Transverse colon (tissue), 4 donors: ENCODE measurements around the gene C2orf78. TPM values are rescaled to one million over a fixed set of nuclear protein-coding genes. Genes with fewer than 3 reads are reported as not detected.

Experiments used
- DNase-seq: peaks from one replicate; pipeline ENCODE4 v3.0.0-alpha.2; 2019
- H3K27ac ChIP-seq, 4 donors: fragments of 200-600 bp; sonication (generic); 2 replicates each; pipeline ENCODE4 v1.5.1; 2016 to 2018; ENCODE audit warnings: inconsistent platforms in 4 of 4
- H3K27me3 ChIP-seq: fragments of 200-600 bp; sonication (generic); 2 replicates; pipeline ENCODE4 v1.5.1; 2017; ENCODE audit warnings: inconsistent platforms
- H3K36me3 ChIP-seq, 4 donors: fragments of 200-600 bp; sonication (generic); 2 replicates each; pipeline ENCODE4 v1.5.1; 2017 to 2019; ENCODE audit warnings: inconsistent platforms in 4 of 4
- H3K4me1 ChIP-seq, 4 donors: fragments of 200-600 bp; sonication (generic); 2 replicates each; pipeline ENCODE4 v1.5.1; 2017 to 2020; ENCODE audit warnings: inconsistent platforms in 4 of 4
- H3K4me3 ChIP-seq, 4 donors: fragments of 200-600 bp; sonication (generic); 1 replicate in 1 of 4; 2 replicates in 3 of 4; pipeline versions ENCODE4 v1.5.1 to v1.6.1; 2017 to 2019; ENCODE audit warnings: inconsistent platforms in 4 of 4
- H3K9me3 ChIP-seq, 2 donors: fragments of 200-600 bp; sonication (generic); 2 replicates each; pipeline ENCODE4 v1.5.1; 2017 to 2019; ENCODE audit warnings: inconsistent platforms in 2 of 2
- EP300 ChIP-seq: sonication (generic); formaldehyde crosslinking; IDR thresholded peaks from one replicate; pipeline ENCODE4 v1.6.1; 2017; ENCODE audit warnings: antibody characterized with exemption, low read depth
- POLR2A ChIP-seq: fragments of 450-650 bp; IDR thresholded peaks from one replicate; pipeline ENCODE4 v1.6.1; 2016; ENCODE audit warnings: antibody characterized with exemption, mild to moderate bottlenecking, moderate library complexity
- POLR2AphosphoS5 ChIP-seq, 3 donors: sonication (generic); formaldehyde crosslinking; IDR thresholded peaks; one replicate each; pipeline ENCODE4 v1.6.1; 2016; ENCODE audit warnings: antibody characterized with exemption in 3 of 3
- WGBS, 2 donors: methylation state at CpG; one replicate each; pipeline ENCODE4 v1.1.5; 2018; ENCODE audit warnings: low coverage in 1 of 2; 5-methylcytosine and 5-hydroxymethylcytosine counted together
- in situ Hi-C, 4 donors: fragments of 200-750 bp; cut with MboI; loops; one replicate each; pipeline versions ENCODE4 v1.15.0 to v1.15.1; 2017; ENCODE audit warnings: low sequenced_read_pairs in 3 of 4, low pct_ligation_motif_present in 1 of 4, low pct_unique_long_range_greater_than_20kb in 1 of 4
- intact Hi-C: fragments of 100-400 bp; cut with DNase I; formaldehyde crosslinking; loops from one replicate; pipeline ENCODE4 v1.15.1; 2023; ENCODE audit warnings: low total_unique reads
- total RNA-seq, 4 donors: library from RNA; depleted of rRNA; stranded (reverse); fragments of >200 nt; gene quantifications; one replicate each; pipeline ENCODE4 v1.1.0, GENCODE V29; 2016
- TF ChIP-seq, protein P1 (sequence below), 5 experiments: fragments of 200-600 bp in 3 of 5; fragments of 450-650 bp in 2 of 5; sonication (generic) in 3 of 5; IDR thresholded peaks; 1 replicate in 2 of 5; 2 replicates in 3 of 5; pipeline ENCODE4 v1.5.1; 2016 to 2017; ENCODE audit warnings: antibody characterized with exemption in 5 of 5, inconsistent platforms in 3 of 5, mild to moderate bottlenecking in 2 of 5, moderate library complexity in 1 of 5

C2orf78 gene
- total RNA-seq, 4 donors from 2014 or later = not detected

DNA sequence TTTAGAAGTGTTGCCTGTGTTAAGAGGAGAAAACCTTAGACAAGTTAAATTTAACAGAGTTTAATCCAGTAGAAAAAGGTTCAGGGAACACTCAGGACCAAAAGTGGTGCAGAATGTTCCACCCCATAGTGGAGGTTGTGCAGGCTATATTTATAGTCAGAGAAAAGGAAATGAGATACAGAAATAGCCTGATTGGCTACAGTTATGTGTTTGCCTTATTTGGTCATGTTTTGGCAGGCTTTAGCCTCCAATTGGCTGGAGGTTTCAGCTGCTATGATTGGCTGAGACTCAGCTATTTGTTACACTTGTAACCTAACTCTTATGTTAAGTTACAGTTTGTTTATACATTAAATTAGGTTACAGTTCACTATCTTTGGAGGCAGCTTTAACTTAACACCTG lies 48.9 kb downstream of the C2orf78 start:
- Histone ChIP-seq H3K9me3 (no peaks in the 10 kb centered on the region), H3K27ac (peak overlapping the region; percentile 40 to 95 (median 56)), H3K36me3 (peaks cover 0 to 20% (median 0%) of the 10 kb centered on the region in 4 donors), H3K27me3 (no peaks in the 10 kb centered on the region), H3K4me3 (no peak overlapping the region), H3K4me1 (peaks cover 4 to 42% (median 15%) of the 10 kb centered on the region in 4 donors)
- TF ChIP-seq, protein P1, sequence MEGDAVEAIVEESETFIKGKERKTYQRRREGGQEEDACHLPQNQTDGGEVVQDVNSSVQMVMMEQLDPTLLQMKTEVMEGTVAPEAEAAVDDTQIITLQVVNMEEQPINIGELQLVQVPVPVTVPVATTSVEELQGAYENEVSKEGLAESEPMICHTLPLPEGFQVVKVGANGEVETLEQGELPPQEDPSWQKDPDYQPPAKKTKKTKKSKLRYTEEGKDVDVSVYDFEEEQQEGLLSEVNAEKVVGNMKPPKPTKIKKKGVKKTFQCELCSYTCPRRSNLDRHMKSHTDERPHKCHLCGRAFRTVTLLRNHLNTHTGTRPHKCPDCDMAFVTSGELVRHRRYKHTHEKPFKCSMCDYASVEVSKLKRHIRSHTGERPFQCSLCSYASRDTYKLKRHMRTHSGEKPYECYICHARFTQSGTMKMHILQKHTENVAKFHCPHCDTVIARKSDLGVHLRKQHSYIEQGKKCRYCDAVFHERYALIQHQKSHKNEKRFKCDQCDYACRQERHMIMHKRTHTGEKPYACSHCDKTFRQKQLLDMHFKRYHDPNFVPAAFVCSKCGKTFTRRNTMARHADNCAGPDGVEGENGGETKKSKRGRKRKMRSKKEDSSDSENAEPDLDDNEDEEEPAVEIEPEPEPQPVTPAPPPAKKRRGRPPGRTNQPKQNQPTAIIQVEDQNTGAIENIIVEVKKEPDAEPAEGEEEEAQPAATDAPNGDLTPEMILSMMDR (IDR thresholded peaks at IDR 0.05) = no peak
- TF ChIP-seq POLR2AphosphoS5 (IDR thresholded peaks at IDR 0.05) (peak; percentile 5 to 46 (median 22)), POLR2A (peak; percentile 42), EP300 (peak; percentile 45)
- DNase-seq = no peak
- in situ Hi-C loops (loop anchor here in 3 of 4 donors (25.0 kb wide), 2 partner anchors 154 to 304 kb away; partner anchors contain the start of genes BOLA3 (in 2 of the 3) and TET3 (in 1 of the 3)), intact Hi-C loops (loop anchor here (10.0 kb wide), 1 partner anchor 62 kb away; the partner anchor contains the start of gene ACTG2)

DNA sequence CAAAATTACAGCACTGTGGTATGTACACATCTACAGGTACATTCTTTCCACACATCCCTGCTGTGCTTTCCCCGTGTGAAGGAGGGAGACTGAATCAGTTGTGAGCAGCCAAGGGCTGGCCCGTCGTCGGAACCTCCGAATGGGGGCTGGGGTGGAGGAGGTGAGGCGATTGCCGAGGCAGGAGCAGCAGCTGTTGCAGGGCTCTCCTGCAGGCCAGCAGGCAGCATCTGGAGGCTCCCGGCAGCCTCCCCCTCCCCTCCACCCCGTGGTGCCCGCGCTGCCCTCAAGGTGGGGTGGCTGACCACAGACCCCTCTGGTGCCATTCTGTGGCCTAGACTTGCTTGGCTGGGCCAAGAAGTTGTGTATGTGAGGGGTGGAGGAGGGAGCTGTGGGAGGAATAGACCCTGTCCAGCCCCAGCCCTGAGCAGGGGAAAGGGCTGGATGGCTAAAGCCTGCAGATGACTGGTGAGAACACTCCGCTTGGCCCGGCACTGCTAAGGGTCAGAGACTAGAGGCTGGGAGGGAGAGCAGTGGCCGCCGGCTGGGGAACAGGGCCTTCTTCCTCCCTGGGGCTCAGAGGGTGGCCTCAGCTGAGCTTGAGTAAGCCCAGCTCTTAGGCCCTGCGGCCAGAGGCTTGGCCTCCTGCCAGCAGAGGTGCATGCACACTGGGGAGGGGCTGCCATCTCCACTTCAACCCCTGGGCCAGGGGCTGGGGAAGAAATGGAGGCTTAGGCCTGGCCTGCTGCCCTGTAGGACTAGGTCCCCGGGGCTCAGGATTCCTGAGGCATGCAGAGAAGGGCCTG lies 52.4 kb downstream of the C2orf78 start:
- Histone ChIP-seq H3K4me1 (peaks cover under 1 to 43% (median 12%) of the 10 kb centered on the region in 4 donors), H3K36me3 (peaks cover 0 to 19% (median 0%) of the 10 kb centered on the region in 4 donors), H3K27me3 (no peaks in the 10 kb centered on the region), H3K27ac (peak overlapping the region; percentile 63 to 95 (median 81)), H3K4me3 (no peak overlapping the region), H3K9me3 (no peaks in the 10 kb centered on the region)
- TF ChIP-seq POLR2AphosphoS5 (IDR thresholded peaks at IDR 0.05) (no peak), POLR2A (no peak), EP300 (no peak)
- TF ChIP-seq, protein P1 (IDR thresholded peaks at IDR 0.05) = no peak
- in situ Hi-C loops = loop anchor here in 3 of 4 donors (25.0 kb wide), 2 partner anchors 151 to 301 kb away; partner anchors contain the start of genes BOLA3 (in 2 of the 3) and TET3 (in 1 of the 3)
- WGBS, 2 donors = 86 to 100% methylated on average over 1 to 17 of the region's 17 CpGs
- DNase-seq = no peak
- intact Hi-C loops = loop anchor here (10.0 kb wide), 1 partner anchor 58 kb away; the partner anchor contains the start of gene ACTG2

DNA sequence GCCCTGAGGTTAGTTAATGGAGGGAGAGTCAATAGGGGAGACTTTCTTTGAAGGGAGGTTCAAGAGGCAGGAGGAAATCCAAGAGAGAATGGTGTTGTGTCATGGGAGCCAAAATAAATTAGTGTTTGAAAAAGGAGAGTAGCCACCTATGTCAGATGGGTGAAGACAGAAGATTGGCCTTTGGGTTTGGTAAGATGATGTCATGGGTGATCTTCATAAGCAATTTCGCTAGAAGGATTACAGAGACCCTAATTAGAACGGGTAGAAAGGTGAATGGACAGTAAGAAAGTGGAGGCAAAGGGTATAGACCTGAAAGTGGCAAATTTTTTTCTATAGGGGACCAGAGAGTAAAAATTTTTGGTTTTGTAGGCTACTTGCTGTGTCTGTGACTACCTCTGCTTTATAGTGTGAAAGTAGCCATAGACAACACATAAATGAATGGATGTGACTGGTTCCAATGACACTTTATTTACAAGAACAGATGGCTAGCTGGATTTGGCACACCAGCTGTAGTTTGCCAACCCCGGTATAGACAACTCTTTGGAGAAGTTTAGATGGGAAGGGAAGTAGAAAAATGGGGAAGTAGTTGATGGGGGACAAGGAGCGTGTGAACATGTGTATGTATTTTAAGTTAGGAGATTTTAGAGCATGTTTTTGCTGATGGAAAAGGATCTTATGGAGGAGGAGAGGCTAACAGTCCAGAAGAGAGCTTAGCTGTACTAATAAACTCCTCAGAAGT lies 54.0 kb downstream of the C2orf78 start:
- intact Hi-C loops = loop anchor here (10.0 kb wide), 1 partner anchor 57 kb away; the partner anchor contains the start of gene ACTG2
- H3K27ac ChIP-seq = peak overlapping the region; percentile 55 to 95 (median 81)
- no peak overlapping the region for H3K4me3 ChIP-seq
- no peak for DNase-seq
- H3K4me1 ChIP-seq = peaks cover 4 to 52% (median 22%) of the 10 kb centered on the region in 4 donors
- peaks cover 0 to 8% (median 0%) of the 10 kb centered on the region in 4 donors for H3K36me3 ChIP-seq
- WGBS, 2 donors = 66 to 68% methylated on average over 3 to 4 of the region's 4 CpGs
- H3K27me3 ChIP-seq = no peaks in the 10 kb centered on the region
- no peaks in the 10 kb centered on the region for H3K9me3 ChIP-seq
- no peak for TF ChIP-seq POLR2A
- TF ChIP-seq, protein P1 (IDR thresholded peaks at IDR 0.05) = no peak
- no peak for TF ChIP-seq EP300
- no peak for TF ChIP-seq POLR2AphosphoS5 (IDR thresholded peaks at IDR 0.05)
- in situ Hi-C loops = loop anchor here in 3 of 4 donors (25.0 kb wide), 2 partner anchors 149 to 299 kb away; partner anchors contain the start of genes BOLA3 (in 2 of the 3) and TET3 (in 1 of the 3)
